22Rv1 (cell line): ENCODE measurements around the gene CRPPA.

Experiments
- ZFX ChIP-seq: fragments of 450-650 bp; IDR thresholded peaks from 2 replicates; pipeline ENCODE4 v1.6.1; 2017; ENCODE audit warnings: antibody characterized with exemption, borderline replicate concordance
- TF ChIP-seq, protein P1 (sequence below): fragments of 450-650 bp; IDR thresholded peaks from 2 replicates; pipeline ENCODE4 v1.5.1; 2017; ENCODE audit warnings: mild to moderate bottlenecking

DNA sequence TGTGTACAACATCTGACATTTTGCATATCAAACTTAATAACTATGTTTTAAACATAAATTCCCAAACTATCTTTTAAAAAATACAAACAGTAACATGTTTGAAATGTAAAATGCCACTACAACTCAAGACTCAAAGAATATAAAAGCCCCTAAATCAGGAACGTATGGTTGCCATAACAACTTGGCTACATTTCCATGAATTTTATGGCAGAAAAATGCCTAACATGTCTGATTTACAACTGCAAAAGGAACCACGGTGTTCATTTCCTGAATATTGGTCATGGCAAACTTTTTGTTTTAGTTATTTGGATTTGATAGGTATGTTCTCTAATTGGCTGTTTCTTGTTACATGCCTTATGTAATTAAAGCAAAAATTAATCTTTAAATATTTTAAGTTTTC lies 42.2 kb upstream of the CRPPA start:
- TF ChIP-seq, protein P1, sequence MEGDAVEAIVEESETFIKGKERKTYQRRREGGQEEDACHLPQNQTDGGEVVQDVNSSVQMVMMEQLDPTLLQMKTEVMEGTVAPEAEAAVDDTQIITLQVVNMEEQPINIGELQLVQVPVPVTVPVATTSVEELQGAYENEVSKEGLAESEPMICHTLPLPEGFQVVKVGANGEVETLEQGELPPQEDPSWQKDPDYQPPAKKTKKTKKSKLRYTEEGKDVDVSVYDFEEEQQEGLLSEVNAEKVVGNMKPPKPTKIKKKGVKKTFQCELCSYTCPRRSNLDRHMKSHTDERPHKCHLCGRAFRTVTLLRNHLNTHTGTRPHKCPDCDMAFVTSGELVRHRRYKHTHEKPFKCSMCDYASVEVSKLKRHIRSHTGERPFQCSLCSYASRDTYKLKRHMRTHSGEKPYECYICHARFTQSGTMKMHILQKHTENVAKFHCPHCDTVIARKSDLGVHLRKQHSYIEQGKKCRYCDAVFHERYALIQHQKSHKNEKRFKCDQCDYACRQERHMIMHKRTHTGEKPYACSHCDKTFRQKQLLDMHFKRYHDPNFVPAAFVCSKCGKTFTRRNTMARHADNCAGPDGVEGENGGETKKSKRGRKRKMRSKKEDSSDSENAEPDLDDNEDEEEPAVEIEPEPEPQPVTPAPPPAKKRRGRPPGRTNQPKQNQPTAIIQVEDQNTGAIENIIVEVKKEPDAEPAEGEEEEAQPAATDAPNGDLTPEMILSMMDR = no peak
- TF ChIP-seq ZFX = no peak
